CD4-positive, alpha-beta T cell treated with Interferon alpha-2 for 1 hour (primary cell): ENCODE measurements around the gene FRMD4A.
A peak's percentile ranks its signal among the peaks of the same experiment; 100 is the strongest.

Source experiments
- DNase-seq, 2 donors: peaks; one replicate each; pipeline ENCODE4 v3.0.0-alpha.2; 2020 to 2022

FRMD4A gene

GRCh38 chr10:14181567-14181936 lies 149.2 kb downstream of the FRMD4A start:
- DNase-seq: no peak

DNA sequence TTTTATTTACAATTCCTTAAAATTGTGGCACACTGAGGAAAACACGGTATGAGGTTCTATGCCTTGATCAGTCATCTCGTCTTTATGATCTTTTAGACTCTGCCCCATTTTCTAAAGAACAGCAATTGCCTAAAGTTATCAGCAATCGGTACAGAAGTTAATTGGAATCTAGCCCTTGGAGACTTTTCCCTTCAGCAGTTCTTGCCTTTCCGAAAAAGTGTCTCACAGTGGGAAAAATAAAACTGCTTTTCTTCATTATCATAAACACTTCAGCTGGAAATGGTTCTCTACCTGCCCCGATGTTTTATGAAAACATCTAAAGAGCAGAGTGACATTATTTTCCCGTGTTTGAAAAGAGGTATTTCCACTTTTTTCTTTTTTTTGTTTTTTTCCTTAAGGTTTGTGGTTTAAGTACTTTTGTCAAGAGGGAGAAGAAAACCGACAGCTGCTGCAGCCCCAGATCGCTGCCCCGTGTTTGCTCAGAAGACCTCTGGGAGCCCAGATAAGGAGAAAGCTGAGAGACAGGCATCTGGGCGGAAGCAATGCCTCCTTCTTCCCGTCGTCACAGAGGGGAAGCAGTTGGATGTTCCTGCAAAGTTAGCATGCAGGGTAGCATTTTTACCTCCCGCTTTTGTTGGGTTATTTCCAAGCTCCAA lies 149.7 kb downstream of the FRMD4A start:
- DNase-seq: no peak

DNA sequence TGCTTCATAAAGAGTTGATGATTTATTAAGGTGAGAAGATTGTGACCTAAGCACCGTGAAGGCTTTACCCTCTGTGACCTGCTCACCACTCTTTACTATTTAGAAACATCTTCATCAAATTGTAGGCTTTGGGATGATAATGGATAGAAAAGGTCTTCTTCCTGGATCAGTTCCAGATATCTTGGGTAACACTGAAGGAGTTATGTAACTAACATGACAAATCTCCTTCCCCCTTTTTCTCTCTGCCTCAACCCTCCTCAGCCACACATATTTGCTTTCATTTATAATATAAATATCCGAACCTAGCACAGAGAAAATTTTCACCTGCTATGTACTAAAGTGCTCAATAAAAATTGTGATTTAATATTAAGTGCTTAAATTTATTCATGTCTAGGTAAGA lies 151.5 kb downstream of the FRMD4A start:
- no peak for DNase-seq

- DNase-seq: peak in 1 of 2 donors; percentile 23
Measured at GRCh38 chr10:14173706-14174594, 156.8 kb downstream of the FRMD4A start.

- no peak for DNase-seq
Measured at GRCh38 chr10:14173391-14173705, 157.4 kb downstream of the FRMD4A start.

DNA sequence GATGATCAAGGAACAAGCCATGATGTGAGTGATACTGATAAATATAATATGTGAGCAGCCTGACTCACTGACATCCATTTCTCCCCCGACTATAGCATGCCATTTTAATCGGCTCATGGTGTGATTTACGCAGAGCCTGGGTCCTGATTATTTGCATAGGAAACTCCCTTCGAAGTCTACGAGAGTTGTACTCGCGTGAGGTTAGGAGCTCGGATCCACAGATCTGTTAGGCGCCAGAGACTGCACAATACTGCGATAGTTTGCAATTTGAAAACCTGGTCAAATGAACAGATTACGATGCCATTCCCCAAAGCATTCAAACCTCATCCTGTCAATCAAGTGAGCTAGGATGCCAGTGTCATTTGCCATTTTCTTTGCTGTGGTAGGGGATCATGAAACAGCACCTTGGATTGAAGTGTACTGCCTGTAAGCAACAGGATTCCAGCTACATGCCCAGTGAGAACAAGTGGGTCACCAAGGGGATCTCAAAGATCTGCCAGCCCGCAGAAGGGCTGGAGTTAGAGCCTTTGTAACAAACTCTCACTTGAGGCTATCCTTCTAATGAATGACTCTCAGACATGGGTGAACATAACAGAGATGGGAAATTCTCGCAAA lies 158.3 kb downstream of the FRMD4A start:
- no peak for DNase-seq

DNA sequence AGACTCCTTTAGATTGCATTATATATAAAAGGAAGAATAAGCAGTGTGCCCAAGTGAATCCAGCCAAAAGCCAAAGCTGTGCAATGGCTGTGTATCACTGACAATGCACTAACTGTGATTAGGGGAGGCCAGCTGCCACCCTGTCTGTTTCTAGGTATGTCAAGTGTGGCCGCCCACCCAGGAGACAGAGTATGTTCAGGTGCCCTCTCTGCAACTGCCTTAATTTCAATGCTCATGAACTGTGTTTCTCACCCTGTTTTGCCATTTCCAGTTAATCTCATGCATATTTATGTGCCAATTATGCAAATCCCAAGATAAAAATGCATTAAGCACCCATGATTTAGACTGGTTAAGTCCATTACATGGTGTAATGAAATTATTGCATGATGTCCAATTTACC lies 159.4 kb downstream of the FRMD4A start:
- no peak for DNase-seq

DNA sequence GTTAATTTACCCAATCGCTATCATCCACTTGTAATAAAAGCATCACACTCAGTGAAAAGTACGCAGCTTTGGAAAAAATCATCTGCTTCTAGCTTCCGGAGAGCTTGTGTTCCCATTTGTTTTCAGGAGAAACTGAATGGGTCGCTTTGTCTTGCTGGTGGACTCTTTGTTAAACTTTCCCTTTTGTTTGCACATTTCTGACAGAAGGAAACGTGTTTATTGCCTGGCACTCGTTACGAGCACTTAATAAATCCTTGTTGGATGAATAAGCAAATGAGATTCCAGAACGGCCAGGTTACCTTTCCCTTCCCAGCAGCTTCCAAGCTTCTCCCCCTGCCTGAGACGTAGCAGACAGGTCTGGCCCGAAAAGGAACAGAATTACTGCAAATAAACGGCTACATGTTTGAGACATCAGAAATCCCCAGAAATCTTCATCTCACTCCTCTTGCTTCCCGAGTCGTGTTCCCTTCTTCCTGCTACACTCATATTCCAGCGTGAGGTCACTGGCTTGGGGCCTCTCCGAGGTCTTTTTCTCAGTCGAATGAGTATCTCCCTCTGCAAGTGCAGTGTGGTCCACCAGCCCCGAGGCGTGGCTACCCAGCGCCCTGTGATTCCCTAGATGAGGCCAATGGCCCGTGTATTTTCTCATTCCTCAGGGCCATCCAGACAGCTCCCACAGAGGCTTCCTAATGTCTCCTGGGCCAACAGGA lies 167.2 kb downstream of the FRMD4A start:
- no peak for DNase-seq

- DNase-seq: no peak
Measured at GRCh38 chr10:14162629-14163344, 167.9 kb downstream of the FRMD4A start.

DNA sequence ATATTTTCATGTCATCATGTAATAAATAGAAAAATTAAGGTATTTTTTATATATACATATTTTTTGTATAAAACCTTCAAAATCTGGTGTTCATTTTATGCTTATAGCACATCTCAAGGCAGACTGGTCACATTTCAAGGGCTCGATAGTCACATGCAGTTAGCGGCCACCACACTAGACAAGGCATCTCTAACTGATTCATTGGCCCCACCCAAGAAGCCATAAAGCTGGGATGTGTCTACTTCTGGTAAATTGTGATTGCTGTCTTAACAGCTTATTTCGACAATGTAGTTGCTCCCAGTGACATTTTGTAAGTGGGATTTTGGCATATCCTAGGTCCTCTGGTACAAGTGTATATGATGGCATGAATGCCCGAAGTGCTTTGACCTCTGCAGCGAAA lies 168.7 kb downstream of the FRMD4A start:
- DNase-seq: no peak

GRCh38 chr10:14160299-14160698 lies 170.4 kb downstream of the FRMD4A start:
- no peak for DNase-seq

- DNase-seq: no peak
Measured at GRCh38 chr10:14158575-14158974, 172.1 kb downstream of the FRMD4A start.

DNA sequence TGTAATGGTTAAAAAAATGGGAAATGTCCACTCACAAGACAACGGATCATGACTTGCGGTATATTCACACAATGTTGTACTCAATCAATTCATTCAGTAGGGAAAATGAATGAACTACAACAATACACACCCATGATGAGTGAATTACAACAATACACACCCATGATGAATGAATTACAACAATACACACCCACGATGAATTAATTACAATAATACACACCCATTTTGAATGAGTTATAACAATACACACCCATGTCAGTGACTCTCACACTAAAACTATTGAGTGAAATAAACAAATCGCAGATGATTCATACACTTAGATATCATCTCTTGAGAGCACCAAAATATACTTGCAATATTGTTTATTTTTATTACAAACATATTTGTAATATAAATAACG lies 174.6 kb downstream of the FRMD4A start:
- no peak for DNase-seq

DNA sequence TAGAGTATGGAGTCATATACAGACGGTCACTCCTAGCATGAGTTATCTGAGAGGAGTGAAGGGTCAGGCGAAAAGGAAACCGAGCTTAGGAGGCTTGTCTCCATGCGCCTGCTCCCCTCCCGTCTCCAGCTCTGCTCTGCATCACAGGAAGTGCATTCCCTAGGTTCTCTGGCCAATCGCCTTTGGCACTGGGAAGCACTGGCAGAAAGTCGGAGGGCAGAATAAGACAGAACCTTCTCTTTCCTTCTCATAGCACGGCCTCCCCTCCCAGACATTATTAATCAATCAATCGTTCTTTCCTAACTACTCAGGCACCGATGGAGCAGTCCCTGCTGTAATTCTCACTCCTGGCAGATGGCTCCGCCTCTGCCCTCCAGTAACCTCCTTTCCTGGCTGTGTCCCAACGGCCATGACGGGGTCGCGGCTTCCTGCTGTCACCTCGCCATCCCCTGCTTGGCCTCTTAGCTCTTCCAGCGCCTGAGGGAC lies 177.1 kb downstream of the FRMD4A start:
- no peak for DNase-seq

- no peak for DNase-seq
Measured at GRCh38 chr10:14151571-14151970, 179.2 kb downstream of the FRMD4A start.

DNA sequence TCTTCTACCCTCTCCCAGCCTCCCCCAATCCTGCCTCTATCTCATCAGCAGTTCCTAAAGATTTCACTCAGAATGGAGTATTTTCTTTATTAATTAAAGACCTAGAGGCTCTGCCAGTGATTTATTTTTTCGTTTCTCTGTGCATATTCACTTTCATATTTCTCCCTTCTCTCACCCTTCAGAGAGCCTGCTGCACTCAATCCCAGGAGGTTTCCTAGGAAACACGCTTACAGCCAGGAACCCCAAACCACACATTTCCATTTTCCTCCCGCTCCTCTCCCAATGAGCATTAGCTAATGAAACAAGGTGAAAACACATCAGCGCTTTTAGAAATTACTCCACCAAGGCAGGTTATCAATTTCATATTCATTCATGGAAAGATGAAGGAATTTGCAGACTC lies 180.2 kb downstream of the FRMD4A start:
- no peak for DNase-seq

DNA sequence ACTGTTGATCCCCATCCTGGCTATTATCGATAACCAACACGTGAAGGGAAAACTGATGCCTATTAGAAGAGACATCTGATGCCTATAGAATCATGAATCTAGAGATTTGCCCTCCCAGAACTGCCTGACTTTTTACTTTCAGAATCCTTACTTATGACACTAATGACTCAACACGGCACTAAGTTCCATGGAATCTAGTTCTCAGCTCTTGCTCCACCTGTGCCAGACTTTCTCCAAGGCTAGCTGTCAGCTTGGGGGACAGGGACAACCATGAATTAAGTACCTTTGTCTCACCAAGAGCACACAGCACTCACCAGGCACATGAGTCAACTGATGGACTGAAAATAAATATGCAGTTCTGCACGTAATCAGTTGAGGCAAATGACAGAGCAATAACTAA lies 184.2 kb downstream of the FRMD4A start:
- DNase-seq: no peak

- no peak for DNase-seq
Measured at GRCh38 chr10:14146025-14146424, 184.7 kb downstream of the FRMD4A start.

GRCh38 chr10:14144451-14144850 lies 186.3 kb downstream of the FRMD4A start:
- DNase-seq: no peak

- DNase-seq: no peak
Measured at GRCh38 chr10:14142606-14143250, 188.0 kb downstream of the FRMD4A start.

DNA sequence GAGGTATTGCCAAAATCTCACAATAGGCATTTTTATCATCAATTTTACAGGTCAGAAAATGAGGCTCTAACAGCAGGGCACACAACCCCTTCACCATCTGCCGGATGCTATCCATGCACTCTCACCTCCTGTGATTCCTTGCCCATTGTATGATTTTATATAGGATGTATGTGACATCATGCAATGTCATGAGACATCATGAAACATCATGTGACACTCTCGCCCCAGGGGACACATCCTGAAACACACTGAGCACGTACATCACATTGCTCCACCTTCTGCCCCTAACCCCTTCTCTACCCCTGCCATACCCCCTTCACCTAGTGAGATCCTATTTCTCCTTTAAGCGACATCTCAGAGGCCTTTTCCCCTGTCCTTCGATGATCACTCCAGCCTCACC lies 189.4 kb downstream of the FRMD4A start:
- DNase-seq: no peak

- DNase-seq: no peak
Measured at GRCh38 chr10:14137391-14137790, 193.3 kb downstream of the FRMD4A start.
